HCT116 (cell line): ENCODE data around the gene VPS35L. TPM values are rescaled to one million over a fixed set of nuclear protein-coding genes. Genes with fewer than 3 reads are reported as not detected.

Experiments used
- ATAC-seq: fragments of 200-7000 bp; cut with Tn5 transposase; 2 replicates; pipeline ENCODE4 v1.9.1; 2020; ENCODE audit warnings: mild to moderate bottlenecking, moderate library complexity
- BruUV-seq: library from RNA; stranded (reverse); fragments of 400-500 nt; replicated peaks from 2 replicates; lab custom pipeline; 2021; lab: Mats Ljungman, UMichigan
- CTCF ChIA-PET: fragments of 300-600 bp; sonication (Branson Sonifier 250); formaldehyde crosslinking; loops from one replicate; lab custom pipeline; 2021; ENCODE audit warnings: antibody characterized with exemption; lab: Charles Lee
- POLR2A ChIA-PET: fragments of 300-600, 350-600 bp; sonication (Branson Sonifier 250); formaldehyde crosslinking; loops from one replicate; lab custom pipeline; 2021; ENCODE audit warnings: antibody characterized with exemption; lab: Charles Lee
- RAD21 ChIA-PET, 2 experiments: fragments of 300-600 bp; sonication (Branson Sonifier 250); formaldehyde crosslinking; loops; one replicate each; lab custom pipeline; 2023; ENCODE audit warnings: low total read pairs in 2 of 2; ENCODE audit not compliant: uncharacterized antibody in 2 of 2, unreplicated experiment in 2 of 2, low non-redundant PET in 1 of 2; lab: Charles Lee
- DNase-seq: peaks from one replicate; pipeline ENCODE4 v3.0.0-alpha.2; 2010; ENCODE audit warnings: low read depth, low spot score
- H2AFZ ChIP-seq: fragments of 200-600 bp; shearing (Covaris generic), sonication (generic); 2 replicates; pipeline ENCODE4 v1.6.1; 2017; ENCODE audit warnings: low read depth, mixed run types, mixed read lengths, antibody characterized with exemption, low read length; ENCODE audit not compliant: poor library complexity, severe bottlenecking
- H3K27ac ChIP-seq: 2 replicates; pipeline ENCODE4 v1.5.1; 2012; ENCODE audit warnings: low read depth, low read length
- H3K27me3 ChIP-seq: fragments of 200-600 bp; sonication (generic); 2 replicates; pipeline ENCODE4 v1.6.1; 2016; ENCODE audit warnings: mixed run types, low read length, mixed read lengths; ENCODE audit not compliant: insufficient read depth
- H3K36me3 ChIP-seq, 2 experiments: fragments of 200-500 bp in 1 of 2; fragments of 200-600 bp in 1 of 2; sonication (Bioruptor generic) in 1 of 2; sonication (generic) in 1 of 2; 2 replicates each; pipeline versions ENCODE4 v1.5.1 to v1.6.1; 2014 to 2016; ENCODE audit warnings: low read length in 2 of 2, inconsistent platforms in 1 of 2, mixed read lengths in 1 of 2, mixed run types in 1 of 2; ENCODE audit not compliant: insufficient read depth in 2 of 2, control insufficient read depth in 1 of 2
- H3K4me1 ChIP-seq, 2 experiments: fragments of 200-600 bp in 1 of 2; sonication (generic) in 1 of 2; 2 replicates each; pipeline versions ENCODE4 v1.5.1 to v1.6.1; 2012 to 2017; ENCODE audit warnings: low read length in 2 of 2, inconsistent platforms in 1 of 2, mild to moderate bottlenecking in 1 of 2, mixed read lengths in 1 of 2, mixed run types in 1 of 2, moderate library complexity in 1 of 2; ENCODE audit not compliant: insufficient read depth in 2 of 2, control insufficient read depth in 1 of 2
- H3K4me2 ChIP-seq: fragments of 200-600 bp; sonication (generic); 2 replicates; pipeline ENCODE4 v1.6.1; 2017; ENCODE audit warnings: mixed run types, low read length, mixed read lengths
- H3K4me3 ChIP-seq, 2 experiments: fragments of 200-600 bp in 1 of 2; sonication (generic) in 1 of 2; replicated peaks in 1 of 2; 2 replicates each; pipeline ENCODE4 v1.5.1; 2011 to 2016; ENCODE audit warnings: low read length in 2 of 2, control low read depth in 1 of 2, low read depth in 1 of 2, mild to moderate bottlenecking in 1 of 2, mixed read lengths in 1 of 2, mixed run types in 1 of 2
- H3K79me2 ChIP-seq: fragments of 200-600 bp; sonication (generic); 2 replicates; pipeline ENCODE4 v1.6.1; 2017; ENCODE audit warnings: mild to moderate bottlenecking, mixed run types, low read length, moderate library complexity, mixed read lengths; ENCODE audit not compliant: insufficient read depth
- H3K9ac ChIP-seq: fragments of 200-600 bp; sonication (generic); 2 replicates; pipeline ENCODE4 v1.6.1; 2016; ENCODE audit warnings: low read length, mixed read lengths
- H3K9me2 ChIP-seq: fragments of 200-600 bp; sonication (generic), shearing (Covaris generic); 2 replicates; pipeline ENCODE4 v1.6.1; 2017; ENCODE audit warnings: mixed run types, mild to moderate bottlenecking, moderate library complexity; ENCODE audit not compliant: insufficient read depth
- H3K9me3 ChIP-seq, 2 experiments: fragments of 200-500 bp in 1 of 2; fragments of 200-600 bp in 1 of 2; sonication (Bioruptor generic) in 1 of 2; sonication (generic) in 1 of 2; 2 replicates each; pipeline ENCODE4 v1.6.1; 2014 to 2017; ENCODE audit warnings: low read length in 2 of 2, mixed read lengths in 2 of 2, inconsistent platforms in 1 of 2, low read depth in 1 of 2, mild to moderate bottlenecking in 1 of 2, mixed run types in 1 of 2, moderate library complexity in 1 of 2; ENCODE audit not compliant: control insufficient read depth in 1 of 2, insufficient read depth in 1 of 2
- H4K20me1 ChIP-seq: fragments of 200-600 bp; sonication (generic), shearing (Covaris generic); 2 replicates; pipeline ENCODE4 v1.6.1; 2017; ENCODE audit warnings: mixed run types, mild to moderate bottlenecking, moderate library complexity; ENCODE audit not compliant: insufficient read depth
- CEBPB ChIP-seq: IDR thresholded peaks from 2 replicates; pipeline ENCODE4 v1.6.1; 2012; ENCODE audit warnings: low read depth
- CTCF ChIP-seq, 3 experiments: fragments of 200-600 bp in 1 of 3; sonication (generic) in 1 of 3; IDR thresholded peaks in 2 of 3; conservative IDR thresholded peaks in 1 of 3; 2 replicates each; pipeline ENCODE4 v1.5.1; 2012 to 2017; ENCODE audit warnings: low read depth in 2 of 3, low read length in 2 of 3, antibody characterized with exemption in 1 of 3, borderline replicate concordance in 1 of 3, control low read depth in 1 of 3, mild to moderate bottlenecking in 1 of 3, mixed read lengths in 1 of 3, mixed run types in 1 of 3, moderate library complexity in 1 of 3; ENCODE audit not compliant: insufficient read depth in 1 of 3
- EZH2 ChIP-seq: fragments of 200-600 bp; sonication (generic); IDR thresholded peaks from 2 replicates; pipeline ENCODE4 v1.6.1; 2017; ENCODE audit warnings: antibody characterized with exemption, mixed run types
- MAX ChIP-seq: IDR thresholded peaks from 2 replicates; pipeline ENCODE4 v1.6.1; 2012
- POLR2AphosphoS5 ChIP-seq: IDR thresholded peaks from 2 replicates; pipeline ENCODE4 v1.6.1; 2011; ENCODE audit warnings: mild to moderate bottlenecking, low read depth, low read length, moderate library complexity
- SP1 ChIP-seq: IDR thresholded peaks from 2 replicates; pipeline ENCODE4 v1.6.1; 2012; ENCODE audit warnings: low read depth
- SRF ChIP-seq: IDR thresholded peaks from 2 replicates; pipeline ENCODE4 v1.6.1; 2012; ENCODE audit warnings: low read depth
- TCF7L2 ChIP-seq: IDR thresholded peaks from 2 replicates; pipeline ENCODE4 v1.7.0; 2011; ENCODE audit warnings: borderline replicate concordance, inconsistent platforms; ENCODE audit not compliant: insufficient read depth, insufficient read length; ENCODE audit errors: extremely low read depth
- ZBTB33 ChIP-seq: IDR thresholded peaks from 2 replicates; pipeline ENCODE4 v1.6.1; 2011; ENCODE audit warnings: mild to moderate bottlenecking, low read length, moderate library complexity; ENCODE audit not compliant: insufficient replicate concordance; ENCODE audit errors: extremely low read depth
- ZFX ChIP-seq: fragments of 450-650 bp; IDR thresholded peaks from 2 replicates; pipeline ENCODE4 v1.6.1; 2017
- ZNF274 ChIP-seq: fragments of 200-500 bp; sonication (Bioruptor generic); IDR thresholded peaks from 2 replicates; pipeline ENCODE4 v1.6.1; 2014; ENCODE audit warnings: mild to moderate bottlenecking, low read depth, low read length, inconsistent platforms
- intact Hi-C: fragments of 100-400 bp; cut with micrococcal nuclease; formaldehyde crosslinking; loops from 2 replicates; pipeline ENCODE4 v1.10.0; 2022
- total RNA-seq: library from RNA; stranded (reverse); gene quantifications from one replicate; pipeline ENCODE4 v1.2.1, GENCODE V29; 2021; ENCODE audit not compliant: unreplicated experiment

The VPS35L gene
- total RNA-seq, 1 experiment from 2014 or later, result 21.4 TPM

- TF ChIP-seq SP1, result no peak
- no peak for TF ChIP-seq MAX
- TF ChIP-seq EZH2, result no peak
- no peak for TF ChIP-seq CTCF (IDR thresholded peaks at IDR 0.05 in 2 of 3, conservative IDR thresholded peaks at IDR 0.05 in 1 of 3; ENCODE audit: borderline replicate concordance in 1 of 3, insufficient read depth in 1 of 3, low read depth in 2 of 3, low read length in 2 of 3)
- TF ChIP-seq SRF, result no peak
- TF ChIP-seq POLR2AphosphoS5, result no peak
- TF ChIP-seq CEBPB, result no peak
- TF ChIP-seq ZBTB33, result no peak
- TF ChIP-seq ZNF274, result no peak
- no peak for TF ChIP-seq ZFX
- TF ChIP-seq TCF7L2, result no peak
- Histone ChIP-seq H3K4me1 (peaks cover 0 to 4% of the 10 kb centered on the region in 2 experiments; a peak in 1 of 4 replicates), H4K20me1 (no peaks in the 10 kb centered on the region), H3K9me2 (no peaks in the 10 kb centered on the region), H3K4me2 (no peak overlapping the region), H3K9ac (no peak overlapping the region), H3K4me3 (no peak overlapping the region), H3K27me3 (no peaks in the 10 kb centered on the region), H3K27ac (no peak overlapping the region), H2AFZ (no peak overlapping the region), H3K36me3 (no peaks in the 10 kb centered on the region), H3K79me2 (no peaks in the 10 kb centered on the region), H3K9me3 (no peaks in the 10 kb centered on the region)
- CTCF ChIA-PET, result no interaction called here
- ATAC-seq, result no peak
- intact Hi-C loops, result no loop called here
- BruUV-seq, result no TSS peak
- RAD21 ChIA-PET, result no interaction called here
- POLR2A ChIA-PET, result no interaction called here
- no peak for DNase-seq
Observed at GRCh38 chr16:19639986-19640421, 84.5 kb downstream of the VPS35L start.
